ENCODE measurements around the gene CACNA1B. TPM values are rescaled to one million over a fixed set of nuclear protein-coding genes. Genes with fewer than 3 reads are reported as not detected.

CACNA1B gene
- total RNA-seq, 4 donors from 2014 or later: 0.04 to 0.13 (median 0.12) TPM; not detected in 1

GRCh38 chr9:137989999-137990715 lies 112.6 kb downstream of the CACNA1B start:
- H3K9me3 ChIP-seq: no peaks in the 10 kb centered on the region
- H3K4me1 ChIP-seq: no peaks in the 10 kb centered on the region
- H3K27me3 ChIP-seq: peaks cover 49% of the 10 kb centered on the region
- WGBS, 2 donors (ENCODE audit: low coverage in 1 of 2): 83% methylated on average over 1 to 4 of the region's 8 CpGs
- TF ChIP-seq, protein P1, sequence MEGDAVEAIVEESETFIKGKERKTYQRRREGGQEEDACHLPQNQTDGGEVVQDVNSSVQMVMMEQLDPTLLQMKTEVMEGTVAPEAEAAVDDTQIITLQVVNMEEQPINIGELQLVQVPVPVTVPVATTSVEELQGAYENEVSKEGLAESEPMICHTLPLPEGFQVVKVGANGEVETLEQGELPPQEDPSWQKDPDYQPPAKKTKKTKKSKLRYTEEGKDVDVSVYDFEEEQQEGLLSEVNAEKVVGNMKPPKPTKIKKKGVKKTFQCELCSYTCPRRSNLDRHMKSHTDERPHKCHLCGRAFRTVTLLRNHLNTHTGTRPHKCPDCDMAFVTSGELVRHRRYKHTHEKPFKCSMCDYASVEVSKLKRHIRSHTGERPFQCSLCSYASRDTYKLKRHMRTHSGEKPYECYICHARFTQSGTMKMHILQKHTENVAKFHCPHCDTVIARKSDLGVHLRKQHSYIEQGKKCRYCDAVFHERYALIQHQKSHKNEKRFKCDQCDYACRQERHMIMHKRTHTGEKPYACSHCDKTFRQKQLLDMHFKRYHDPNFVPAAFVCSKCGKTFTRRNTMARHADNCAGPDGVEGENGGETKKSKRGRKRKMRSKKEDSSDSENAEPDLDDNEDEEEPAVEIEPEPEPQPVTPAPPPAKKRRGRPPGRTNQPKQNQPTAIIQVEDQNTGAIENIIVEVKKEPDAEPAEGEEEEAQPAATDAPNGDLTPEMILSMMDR (IDR thresholded peaks at IDR 0.05): no peak
- TF ChIP-seq POLR2A (IDR thresholded peaks at IDR 0.05) (no peak), POLR2AphosphoS5 (IDR thresholded peaks at IDR 0.05) (no peak), EP300 (IDR thresholded peaks at IDR 0.05) (no peak)
- ATAC-seq: no peak
- no peak overlapping the region for H3K4me3 ChIP-seq
- no peaks in the 10 kb centered on the region for H3K36me3 ChIP-seq
- H3K27ac ChIP-seq: no peak overlapping the region

- H3K27ac ChIP-seq: no peak overlapping the region
- ATAC-seq: no peak
- TF ChIP-seq, protein P1 (IDR thresholded peaks at IDR 0.05): no peak
- TF ChIP-seq EP300 (IDR thresholded peaks at IDR 0.05): no peak
- no peak for TF ChIP-seq POLR2AphosphoS5 (IDR thresholded peaks at IDR 0.05)
- no peaks in the 10 kb centered on the region for H3K4me1 ChIP-seq
- no peaks in the 10 kb centered on the region for H3K9me3 ChIP-seq
- H3K27me3 ChIP-seq: peaks cover 19% of the 10 kb centered on the region
- H3K36me3 ChIP-seq: no peaks in the 10 kb centered on the region
- 63 to 80% methylated on average over 3 to 13 of the region's 13 CpGs for WGBS, 2 donors (ENCODE audit: low coverage in 1 of 2)
- H3K4me3 ChIP-seq: no peak overlapping the region
Measured at GRCh38 chr9:138003485-138004190, 126.1 kb downstream of the CACNA1B start.

DNA sequence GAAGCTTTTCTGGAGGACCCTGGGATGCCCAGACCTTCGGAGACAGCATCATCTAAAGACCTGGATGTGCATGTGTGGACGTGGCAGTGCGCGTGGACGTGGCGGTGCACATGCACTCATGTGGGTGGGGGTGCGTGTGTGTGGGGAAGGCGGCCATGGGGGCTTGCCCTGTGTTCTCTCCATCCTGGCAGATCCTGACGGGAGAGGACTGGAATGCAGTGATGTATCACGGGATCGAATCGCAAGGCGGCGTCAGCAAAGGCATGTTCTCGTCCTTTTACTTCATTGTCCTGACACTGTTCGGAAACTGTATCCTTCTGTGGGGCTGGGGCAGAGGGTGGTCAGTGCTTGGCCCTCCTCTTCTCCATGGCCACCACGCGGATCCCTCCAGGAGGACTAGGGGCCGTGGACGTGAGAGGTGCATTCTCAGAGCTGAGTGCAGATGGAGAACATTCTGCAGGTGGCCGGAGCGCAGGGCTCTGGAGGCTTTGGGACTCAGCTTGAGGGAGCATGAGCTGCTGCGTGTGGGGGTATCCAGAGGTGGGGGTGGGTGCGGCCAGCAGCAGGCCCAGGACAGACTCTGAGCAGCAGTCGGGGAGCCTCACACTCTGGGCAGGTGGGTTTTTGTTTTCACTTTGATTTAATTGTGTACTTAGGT lies 129.1 kb downstream of the CACNA1B start:
- Histone ChIP-seq H3K4me1 (no peaks in the 10 kb centered on the region), H3K9me3 (no peaks in the 10 kb centered on the region), H3K27me3 (peaks cover 25% of the 10 kb centered on the region), H3K36me3 (no peaks in the 10 kb centered on the region), H3K27ac (no peak overlapping the region), H3K4me3 (no peak overlapping the region)
- WGBS, 2 donors (ENCODE audit: low coverage in 1 of 2): 62 to 72% methylated on average over 2 to 9 of the region's 25 CpGs
- ATAC-seq: no peak
- TF ChIP-seq POLR2AphosphoS5 (IDR thresholded peaks at IDR 0.05) (no peak), POLR2A (IDR thresholded peaks at IDR 0.05) (no peak), EP300 (IDR thresholded peaks at IDR 0.05) (no peak)
- TF ChIP-seq, protein P1 (IDR thresholded peaks at IDR 0.05): no peak

DNA sequence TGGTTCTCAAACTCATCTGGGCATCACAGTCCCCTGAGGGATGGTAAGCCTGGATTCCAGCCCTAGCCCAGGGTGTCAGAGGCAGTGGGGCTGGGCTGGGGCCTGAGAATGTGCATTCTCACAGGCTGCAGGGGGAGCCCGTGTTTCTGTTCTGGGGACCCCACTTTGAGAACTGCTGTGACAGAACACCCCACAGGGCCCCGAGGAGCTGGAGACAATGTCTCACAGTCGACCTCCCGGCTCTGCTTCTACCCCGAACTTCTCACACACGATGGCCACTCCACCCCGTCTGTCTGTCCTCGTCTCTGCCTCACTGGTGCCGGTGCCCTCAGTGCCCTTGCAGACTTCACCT lies 130.0 kb downstream of the CACNA1B start:
- no peak overlapping the region for H3K27ac ChIP-seq
- H3K9me3 ChIP-seq: no peaks in the 10 kb centered on the region
- H3K27me3 ChIP-seq: peaks cover 25% of the 10 kb centered on the region
- no peak for ATAC-seq
- 85 to 89% methylated on average over 5 to 7 of the region's 9 CpGs for WGBS, 2 donors (ENCODE audit: low coverage in 1 of 2)
- H3K36me3 ChIP-seq: no peaks in the 10 kb centered on the region
- no peaks in the 10 kb centered on the region for H3K4me1 ChIP-seq
- H3K4me3 ChIP-seq: no peak overlapping the region
- TF ChIP-seq POLR2A (IDR thresholded peaks at IDR 0.05): no peak

GRCh38 chr9:138007918-138008841 lies 130.6 kb downstream of the CACNA1B start:
- TF ChIP-seq POLR2A (IDR thresholded peaks at IDR 0.05): no peak
- no peak for TF ChIP-seq POLR2AphosphoS5 (IDR thresholded peaks at IDR 0.05)
- no peak for TF ChIP-seq EP300 (IDR thresholded peaks at IDR 0.05)
- TF ChIP-seq, protein P1 (IDR thresholded peaks at IDR 0.05): no peak

More at GRCh38 chr9:138007918-138008841, 130.6 kb downstream of the CACNA1B start:
- no peak overlapping the region for H3K4me3 ChIP-seq
- no peak overlapping the region for H3K27ac ChIP-seq
- ATAC-seq: no peak
- WGBS, 2 donors (ENCODE audit: low coverage in 1 of 2): no CpG with 5 or more reads among the region's 15 CpGs
- H3K4me1 ChIP-seq: no peaks in the 10 kb centered on the region
- H3K9me3 ChIP-seq: no peaks in the 10 kb centered on the region
- peaks cover 25% of the 10 kb centered on the region for H3K27me3 ChIP-seq
- no peaks in the 10 kb centered on the region for H3K36me3 ChIP-seq

Measured in gastroesophageal sphincter (tissue), 4 donors.